ENCODE data around the gene FSIP1.

Gene FSIP1

GRCh38 chr15:39714251-39714650, 68.4 kb downstream of the FSIP1 start:
- DNase-seq = no peak

GRCh38 chr15:39713846-39714245, 68.8 kb downstream of the FSIP1 start:
- DNase-seq = no peak

GRCh38 chr15:39710681-39711080, 72.0 kb downstream of the FSIP1 start:
- no peak for DNase-seq

- DNase-seq = no peak
Observed at GRCh38 chr15:39709941-39710340, 72.7 kb downstream of the FSIP1 start.

- DNase-seq = no peak
Observed at GRCh38 chr15:39706206-39706605, 76.4 kb downstream of the FSIP1 start.

GRCh38 chr15:39704689-39705088, 78.0 kb downstream of the FSIP1 start:
- DNase-seq = no peak

- DNase-seq = no peak
Observed at GRCh38 chr15:39704235-39704634, 78.4 kb downstream of the FSIP1 start.

- no peak for DNase-seq
Observed at GRCh38 chr15:39701988-39702387, 80.7 kb downstream of the FSIP1 start.

- DNase-seq = no peak
Observed at GRCh38 chr15:39700375-39700700, 82.3 kb downstream of the FSIP1 start.

GRCh38 chr15:39699516-39700374, 82.9 kb downstream of the FSIP1 start:
- DNase-seq = no peak

- no peak for DNase-seq
Observed at GRCh38 chr15:39698444-39699390, 83.9 kb downstream of the FSIP1 start.

- no peak for DNase-seq
Observed at GRCh38 chr15:39697509-39697908, 85.1 kb downstream of the FSIP1 start.

GRCh38 chr15:39695793-39696192, 86.8 kb downstream of the FSIP1 start:
- no peak for DNase-seq

- DNase-seq = no peak
Observed at GRCh38 chr15:39692356-39693327, 90.0 kb downstream of the FSIP1 start.

- DNase-seq = no peak
Observed at GRCh38 chr15:39690881-39691634, 91.6 kb downstream of the FSIP1 start.

GRCh38 chr15:39687965-39688364, 94.7 kb downstream of the FSIP1 start:
- DNase-seq = no peak

GRCh38 chr15:39685999-39686613, 96.5 kb downstream of the FSIP1 start:
- no peak for DNase-seq

- no peak for DNase-seq
Observed at GRCh38 chr15:39685367-39685766, 97.3 kb downstream of the FSIP1 start.

GRCh38 chr15:39684233-39684632, 98.4 kb downstream of the FSIP1 start:
- no peak for DNase-seq

GRCh38 chr15:39682366-39682765, 100.3 kb downstream of the FSIP1 start:
- DNase-seq = no peak

- no peak for DNase-seq
Observed at GRCh38 chr15:39680868-39681267, 101.8 kb downstream of the FSIP1 start.

GRCh38 chr15:39672666-39673065, 110.0 kb downstream of the FSIP1 start:
- DNase-seq = no peak
